ENCODE results near the gene VAMP7. TPM values are rescaled to one million over a fixed set of nuclear protein-coding genes. Genes with fewer than 3 reads are reported as not detected.
"Not testable (repeated sequence)": the region's sequence is repeated elsewhere in the genome, so short reads cannot be mapped to it uniquely, and the experiment has no call there.

VAMP7 gene
- total and polyA plus RNA-seq, 5 experiments from 2014 or later: 23.4 to 64.9 (median 47.7) TPM

GRCh38 chrX:155967653-155968325 is 86.6 kb downstream of the VAMP7 start:
- Mint-ChIP-seq H3K27ac (peak overlapping the region in 1 of 10 donors; percentile 70), H3K36me3 (peaks cover 0 to 14% (median 3%) of the 10 kb centered on the region in 3 donors), H3K4me3 (no peak overlapping the region), H3K27me3 (peaks cover 4 to 47% (median 10%) of the 10 kb centered on the region in 5 donors), H3K9me3 (peaks cover 0 to 41% (median 29%) of the 10 kb centered on the region in 9 donors), H3K4me1 (peaks cover 0 to 6% (median 1%) of the 10 kb centered on the region in 4 donors)
- ATAC-seq (no peak), DNase-seq (no peak)
- POLR2A ChIA-PET: no interaction called here

GRCh38 chrX:155968326-155968661 is 87.1 kb downstream of the VAMP7 start:
- ATAC-seq (no peak), DNase-seq (no peak)
- no peak overlapping the region for H3K27ac Mint-ChIP-seq
- POLR2A ChIA-PET: no interaction called here
- H3K36me3 Mint-ChIP-seq: peaks cover 0 to 14% (median 3%) of the 10 kb centered on the region in 3 donors
- H3K4me3 Mint-ChIP-seq: no peak overlapping the region
- H3K4me1 Mint-ChIP-seq: peaks cover 0 to 6% (median 1%) of the 10 kb centered on the region in 4 donors
- H3K27me3 Mint-ChIP-seq: peaks cover 4 to 47% (median 10%) of the 10 kb centered on the region in 5 donors
- peaks cover 0 to 41% (median 29%) of the 10 kb centered on the region in 9 donors for H3K9me3 Mint-ChIP-seq

DNA sequence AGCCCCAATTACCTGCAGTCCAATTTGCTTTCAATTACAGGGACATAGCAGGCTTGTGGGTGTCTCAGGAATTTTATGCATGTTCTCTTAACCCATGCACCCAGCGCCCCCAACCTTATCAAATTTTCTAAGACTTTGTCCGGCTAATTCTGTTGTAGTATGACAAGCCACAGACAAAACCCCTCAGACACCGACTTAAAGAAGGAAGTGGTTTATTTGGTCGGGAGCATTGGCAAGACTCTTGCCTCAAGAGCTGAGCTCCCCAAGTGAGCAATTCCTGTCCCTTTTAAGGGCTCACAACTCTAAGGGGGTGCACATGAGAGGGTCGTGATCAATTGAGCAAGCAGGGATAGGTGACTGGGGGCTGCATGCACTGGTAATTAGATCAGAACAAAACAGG is 87.6 kb downstream of the VAMP7 start:
- Mint-ChIP-seq H3K9me3 (peaks cover 0 to 37% (median 27%) of the 10 kb centered on the region in 9 donors), H3K27me3 (peaks cover 2 to 47% (median 10%) of the 10 kb centered on the region in 5 donors), H3K27ac (no peak overlapping the region), H3K4me1 (peaks cover 0 to 6% (median 1%) of the 10 kb centered on the region in 4 donors), H3K4me3 (no peak overlapping the region), H3K36me3 (peaks cover 0 to 11% (median under 1%) of the 10 kb centered on the region in 3 donors)
- ATAC-seq (no peak), DNase-seq (no peak)
- POLR2A ChIA-PET: no interaction called here

DNA sequence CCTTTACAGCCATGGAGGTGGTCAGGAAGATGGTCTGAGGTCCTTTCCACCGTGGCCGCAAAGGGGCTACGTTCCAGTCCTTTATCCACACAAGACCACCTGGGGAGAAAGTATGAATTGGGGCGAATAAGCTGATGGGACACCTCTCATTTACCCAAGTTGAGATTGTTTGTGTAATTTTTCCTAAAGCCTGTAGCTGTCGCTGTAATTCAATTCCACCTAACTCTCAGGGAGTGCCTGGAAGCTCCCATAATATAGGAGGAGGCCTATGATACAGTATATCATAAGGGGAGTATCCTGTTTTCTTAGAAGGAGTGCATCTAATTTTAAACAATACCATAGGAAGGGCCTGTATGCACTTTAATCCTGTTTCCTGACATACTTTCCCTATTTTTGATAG is 90.5 kb downstream of the VAMP7 start:
- DNase-seq, H3K36me3 Mint-ChIP-seq, POLR2A ChIA-PET, H3K4me1 Mint-ChIP-seq, ATAC-seq, H3K4me3 Mint-ChIP-seq, H3K27ac Mint-ChIP-seq: not testable (repeated sequence)
- Mint-ChIP-seq H3K27me3 (peaks cover 6 to 53% (median 11%) of the 10 kb centered on the region in 5 donors), H3K9me3 (peaks cover 0 to 33% (median 16%) of the 10 kb centered on the region in 9 donors)

- peaks cover 6 to 48% (median 8%) of the 10 kb centered on the region in 5 donors for H3K27me3 Mint-ChIP-seq
- H3K36me3 Mint-ChIP-seq, ATAC-seq: not testable (repeated sequence)
These were observed 91.1 kb downstream of the VAMP7 start for GRCh38 chrX:155972241-155972640.

GRCh38 chrX:155983326-155983725 is 102.2 kb downstream of the VAMP7 start:
- Mint-ChIP-seq H3K4me1 (no peaks in the 10 kb centered on the region), H3K4me3 (no peak overlapping the region), H3K27me3 (no peaks in the 10 kb centered on the region), H3K9me3 (peaks cover 0 to 9% (median 4%) of the 10 kb centered on the region in 9 donors), H3K27ac (no peak overlapping the region), H3K36me3 (no peaks in the 10 kb centered on the region)
- no peak for DNase-seq
- ATAC-seq: no peak
- POLR2A ChIA-PET: no interaction called here

More at GRCh38 chrX:155972241-155972640, 91.1 kb downstream of the VAMP7 start:
- H3K27ac Mint-ChIP-seq, H3K4me1 Mint-ChIP-seq, DNase-seq, POLR2A ChIA-PET, H3K4me3 Mint-ChIP-seq: not testable (repeated sequence)
- H3K9me3 Mint-ChIP-seq: peaks cover 0 to 33% (median 16%) of the 10 kb centered on the region in 9 donors

GRCh38 chrX:155985208-155985607 is 104.1 kb downstream of the VAMP7 start:
- H3K4me3 Mint-ChIP-seq: no peak overlapping the region
- peaks cover 0 to 9% (median 4%) of the 10 kb centered on the region in 9 donors for H3K9me3 Mint-ChIP-seq
- no peaks in the 10 kb centered on the region for H3K4me1 Mint-ChIP-seq
- peaks cover 0 to 5% (median 0%) of the 10 kb centered on the region in 5 donors for H3K27me3 Mint-ChIP-seq
- DNase-seq (no peak), ATAC-seq (no peak)
- POLR2A ChIA-PET: no interaction called here
- H3K27ac Mint-ChIP-seq: no peak overlapping the region
- H3K36me3 Mint-ChIP-seq: no peaks in the 10 kb centered on the region

GRCh38 chrX:155986995-155987394 is 105.8 kb downstream of the VAMP7 start:
- H3K36me3 Mint-ChIP-seq, H3K27ac Mint-ChIP-seq, H3K27me3 Mint-ChIP-seq, POLR2A ChIA-PET, DNase-seq, H3K4me3 Mint-ChIP-seq, ATAC-seq, H3K4me1 Mint-ChIP-seq, H3K9me3 Mint-ChIP-seq: not testable (repeated sequence)

GRCh38 chrX:155988859-155989258 is 107.7 kb downstream of the VAMP7 start:
- H3K36me3 Mint-ChIP-seq: no peaks in the 10 kb centered on the region
- POLR2A ChIA-PET: no interaction called here

More at GRCh38 chrX:155988859-155989258, 107.7 kb downstream of the VAMP7 start:
- H3K4me1 Mint-ChIP-seq: no peaks in the 10 kb centered on the region
- no peak overlapping the region for H3K27ac Mint-ChIP-seq
- peaks cover 0 to 5% (median 0%) of the 10 kb centered on the region in 5 donors for H3K27me3 Mint-ChIP-seq
- ATAC-seq: no peak
- no peaks in the 10 kb centered on the region for H3K9me3 Mint-ChIP-seq
- no peak overlapping the region for H3K4me3 Mint-ChIP-seq
- no peak for DNase-seq

Other genes starting within 250 kb of the VAMP7 start
- gene IL9R, start 116.4 kb downstream of the VAMP7 start, total RNA-seq: 1 to 10 TPM; 1.4 to 2.4 TPM
- under 1 TPM in 2 of 3 donors, not detected in 1; 0.18 to 0.36 TPM for gene IL9R, start 116.4 kb downstream of the VAMP7 start, polyA plus RNA-seq

Data from naive thymus-derived CD8-positive, alpha-beta T cell (primary cell).